Fibroblast of lung (primary cell): ENCODE data around the gene SORCS3. TPM values are rescaled to one million over a fixed set of nuclear protein-coding genes. Genes with fewer than 3 reads are reported as not detected.

ENCODE experiments used
- DNase-seq, 2 donors: peaks; one replicate each; pipeline versions ENCODE4 v3.0.0 to v3.0.0-alpha.2; 2010; ENCODE audit warnings: low read depth in 2 of 2
- H2AFZ ChIP-seq: 2 replicates; pipeline ENCODE4 v1.5.1; 2012; ENCODE audit warnings: low read length, control low read depth, inconsistent platforms
- H3K27ac ChIP-seq: 2 replicates; pipeline ENCODE4 v1.5.1; 2011; ENCODE audit warnings: low read length, control low read depth; ENCODE audit not compliant: insufficient read depth
- H3K27me3 ChIP-seq: 2 replicates; pipeline ENCODE4 v1.5.1; 2011; ENCODE audit warnings: mild to moderate bottlenecking, low read length; ENCODE audit not compliant: control insufficient read depth, insufficient read depth
- H3K36me3 ChIP-seq: 2 replicates; pipeline ENCODE4 v1.5.1; 2011; ENCODE audit warnings: low read length; ENCODE audit not compliant: control insufficient read depth, insufficient read depth
- H3K4me1 ChIP-seq: 2 replicates; pipeline ENCODE4 v1.5.1; 2011; ENCODE audit warnings: low read length; ENCODE audit not compliant: control insufficient read depth, insufficient read depth; ENCODE audit errors: extremely low read depth
- H3K4me2 ChIP-seq: 2 replicates; pipeline ENCODE4 v1.5.1; 2011; ENCODE audit warnings: low read length, control low read depth; ENCODE audit not compliant: insufficient read depth; ENCODE audit errors: extremely low read depth
- H3K4me3 ChIP-seq, 4 experiments: fragments of 200-600 bp in 1 of 4; sonication (generic) in 1 of 4; replicated peaks in 1 of 4; 2 replicates each; pipeline ENCODE4 v1.5.1; 2011 to 2016; ENCODE audit warnings: low read length in 4 of 4, low read depth in 3 of 4, mild to moderate bottlenecking in 3 of 4, control low read depth in 2 of 4, inconsistent platforms in 1 of 4, mixed read lengths in 1 of 4; ENCODE audit not compliant: insufficient read depth in 1 of 4; ENCODE audit errors: control extremely low read depth in 1 of 4
- H3K79me2 ChIP-seq: 2 replicates; pipeline ENCODE4 v1.5.1; 2012; ENCODE audit warnings: mild to moderate bottlenecking, low read length, inconsistent platforms; ENCODE audit not compliant: control insufficient read depth, insufficient read depth
- H3K9ac ChIP-seq: 2 replicates; pipeline ENCODE4 v1.5.1; 2011; ENCODE audit warnings: mild to moderate bottlenecking, low read length, control low read depth; ENCODE audit not compliant: insufficient read depth
- H3K9me3 ChIP-seq: 2 replicates; pipeline ENCODE4 v1.5.1; 2012; ENCODE audit warnings: low read depth, low read length; ENCODE audit not compliant: control insufficient read depth, insufficient read depth
- H4K20me1 ChIP-seq: 2 replicates; pipeline ENCODE4 v1.5.1; 2011; ENCODE audit warnings: low read length; ENCODE audit not compliant: control insufficient read depth, insufficient read depth; ENCODE audit errors: extremely low read depth
- CTCF ChIP-seq, 2 donors: IDR thresholded peaks in 1 of 2; conservative IDR thresholded peaks in 1 of 2; 1 replicate in 1 of 2; 2 replicates in 1 of 2; pipeline ENCODE4 v1.5.1; 2011 to 2012; ENCODE audit warnings: low read length in 2 of 2, control low read depth in 1 of 2, inconsistent platforms in 1 of 2, low read depth in 1 of 2, mild to moderate bottlenecking in 1 of 2
- EZH2 ChIP-seq: IDR thresholded peaks from 2 replicates; pipeline ENCODE4 v1.5.1; 2012; ENCODE audit warnings: low read length, control low read depth, mild to moderate bottlenecking; ENCODE audit errors: missing control alignments
- polyA plus RNA-seq, 2 donors: library from polyadenylated mRNA; depleted of rRNA in 1 of 2; stranded (reverse) in 1 of 2; unstranded in 1 of 2; fragments of >200 nt; gene quantifications; 2 replicates each; pipeline ENCODE4 v1.2.1, GENCODE V29; 2011 to 2012; ENCODE audit warnings: missing spikeins in 1 of 2
- total RNA-seq: library from RNA; depleted of rRNA; stranded (reverse); fragments of >200 nt; gene quantifications from 2 replicates; pipeline ENCODE4 v1.2.1, GENCODE V29; 2014

SORCS3 gene
- total and polyA plus RNA-seq, 2 donors (not counting 1 experiment from before 2014, with no cell fraction given), result not detected

- Histone ChIP-seq H3K9ac (no peak overlapping the region), H4K20me1 (no peaks in the 10 kb centered on the region), H3K4me1 (no peaks in the 10 kb centered on the region), H3K4me3 (no peak overlapping the region), H3K27ac (no peak overlapping the region), H3K4me2 (no peak overlapping the region), H2AFZ (no peak overlapping the region), H3K79me2 (no peaks in the 10 kb centered on the region), H3K27me3 (no peaks in the 10 kb centered on the region), H3K36me3 (no peaks in the 10 kb centered on the region), H3K9me3 (no peaks in the 10 kb centered on the region)
- TF ChIP-seq EZH2 (no peak), CTCF (conservative IDR thresholded peaks at IDR 0.05 in 1 of 2, IDR thresholded peaks at IDR 0.05 in 1 of 2; ENCODE audit: low read depth in 1 of 2, low read length in 2 of 2) (no peak)
- no peak for DNase-seq
These were observed 132.0 kb downstream of the SORCS3 start for GRCh38 chr10:104773105-104773504.

GRCh38 chr10:104774234-104774633 lies 133.1 kb downstream of the SORCS3 start:
- Histone ChIP-seq H4K20me1 (no peaks in the 10 kb centered on the region), H3K27ac (no peak overlapping the region), H3K36me3 (no peaks in the 10 kb centered on the region), H3K79me2 (no peaks in the 10 kb centered on the region), H3K4me3 (no peak overlapping the region), H3K27me3 (no peaks in the 10 kb centered on the region), H2AFZ (no peak overlapping the region), H3K4me2 (no peak overlapping the region), H3K9me3 (no peaks in the 10 kb centered on the region), H3K9ac (no peak overlapping the region), H3K4me1 (no peaks in the 10 kb centered on the region)
- DNase-seq, result no peak
- TF ChIP-seq CTCF (conservative IDR thresholded peaks at IDR 0.05 in 1 of 2, IDR thresholded peaks at IDR 0.05 in 1 of 2; ENCODE audit: low read depth in 1 of 2, low read length in 2 of 2) (no peak), EZH2 (no peak)

GRCh38 chr10:104777086-104777799 lies 136.2 kb downstream of the SORCS3 start:
- Histone ChIP-seq H4K20me1 (no peaks in the 10 kb centered on the region), H3K4me2 (no peak overlapping the region), H3K27me3 (no peaks in the 10 kb centered on the region), H3K9ac (no peak overlapping the region), H3K27ac (no peak overlapping the region), H3K4me1 (no peaks in the 10 kb centered on the region), H3K4me3 (no peak overlapping the region), H2AFZ (no peak overlapping the region), H3K9me3 (no peaks in the 10 kb centered on the region), H3K79me2 (no peaks in the 10 kb centered on the region), H3K36me3 (no peaks in the 10 kb centered on the region)
- no peak for DNase-seq
- TF ChIP-seq EZH2 (no peak), CTCF (conservative IDR thresholded peaks at IDR 0.05 in 1 of 2, IDR thresholded peaks at IDR 0.05 in 1 of 2; ENCODE audit: low read depth in 1 of 2, low read length in 2 of 2) (no peak)
